K562 (cell line): ENCODE results near the gene TNC.

ENCODE experiments used
- E4F1 ChIP-seq: fragments of 250-450 bp; sonication (Bioruptor Pico); IDR thresholded peaks from 2 replicates; pipeline ENCODE4 v1.5.0; 2021; ENCODE audit warnings: mild to moderate bottlenecking, borderline replicate concordance
- POLR2AphosphoS5 ChIP-seq: IDR thresholded peaks from 2 replicates; pipeline ENCODE4 v1.6.1; 2011; ENCODE audit warnings: mild to moderate bottlenecking, low read depth, low read length, moderate library complexity; ENCODE audit not compliant: control insufficient read depth, insufficient read depth
- TFAP4 ChIP-seq: sonication (generic); formaldehyde crosslinking; IDR thresholded peaks from 2 replicates; pipeline ENCODE4 v1.8.0; 2022; ENCODE audit warnings: missing genetic modification reagents, mild to moderate bottlenecking, moderate library complexity, borderline replicate concordance
- ZNF232 ChIP-seq: sonication (generic); formaldehyde crosslinking; IDR thresholded peaks from 2 replicates; pipeline ENCODE4 v1.8.0; 2022; ENCODE audit warnings: mild to moderate bottlenecking, missing genetic modification reagents

DNA sequence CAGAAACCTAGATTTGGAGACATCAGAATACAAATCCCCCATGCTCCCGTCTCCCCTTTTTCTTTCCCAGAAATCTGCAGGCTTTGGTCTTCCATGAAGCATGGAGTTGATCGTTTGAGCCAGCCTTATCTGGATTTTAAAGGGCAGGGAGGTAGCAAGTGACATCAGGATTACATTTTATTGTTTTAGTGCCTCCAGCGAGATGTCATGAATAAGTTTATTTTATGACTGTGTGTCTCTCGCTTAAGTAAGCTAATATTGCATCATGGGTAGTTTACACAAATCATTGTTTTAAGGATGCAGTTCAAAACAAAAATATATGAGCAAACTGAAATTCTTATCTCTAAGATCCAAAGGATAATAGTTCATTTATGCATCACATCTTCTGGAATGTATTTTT is 136.9 kb downstream of the TNC start:
- TF ChIP-seq ZNF232 (no peak), TFAP4 (no peak), POLR2AphosphoS5 (no peak), E4F1 (no peak)
